HPDE6-E6E7 (cell line): Measurements from ENCODE around the gene AKR1C3.
"Not testable (repeated sequence)": the region's sequence is repeated elsewhere in the genome, so short reads cannot be mapped to it uniquely, and the experiment has no call there.

ENCODE experiments used
- DNase-seq: peaks from one replicate; pipeline ENCODE4 v3.0.0; 2011; ENCODE audit warnings: missing footprints; ENCODE audit errors: extremely low spot score

AKR1C3 gene

DNA sequence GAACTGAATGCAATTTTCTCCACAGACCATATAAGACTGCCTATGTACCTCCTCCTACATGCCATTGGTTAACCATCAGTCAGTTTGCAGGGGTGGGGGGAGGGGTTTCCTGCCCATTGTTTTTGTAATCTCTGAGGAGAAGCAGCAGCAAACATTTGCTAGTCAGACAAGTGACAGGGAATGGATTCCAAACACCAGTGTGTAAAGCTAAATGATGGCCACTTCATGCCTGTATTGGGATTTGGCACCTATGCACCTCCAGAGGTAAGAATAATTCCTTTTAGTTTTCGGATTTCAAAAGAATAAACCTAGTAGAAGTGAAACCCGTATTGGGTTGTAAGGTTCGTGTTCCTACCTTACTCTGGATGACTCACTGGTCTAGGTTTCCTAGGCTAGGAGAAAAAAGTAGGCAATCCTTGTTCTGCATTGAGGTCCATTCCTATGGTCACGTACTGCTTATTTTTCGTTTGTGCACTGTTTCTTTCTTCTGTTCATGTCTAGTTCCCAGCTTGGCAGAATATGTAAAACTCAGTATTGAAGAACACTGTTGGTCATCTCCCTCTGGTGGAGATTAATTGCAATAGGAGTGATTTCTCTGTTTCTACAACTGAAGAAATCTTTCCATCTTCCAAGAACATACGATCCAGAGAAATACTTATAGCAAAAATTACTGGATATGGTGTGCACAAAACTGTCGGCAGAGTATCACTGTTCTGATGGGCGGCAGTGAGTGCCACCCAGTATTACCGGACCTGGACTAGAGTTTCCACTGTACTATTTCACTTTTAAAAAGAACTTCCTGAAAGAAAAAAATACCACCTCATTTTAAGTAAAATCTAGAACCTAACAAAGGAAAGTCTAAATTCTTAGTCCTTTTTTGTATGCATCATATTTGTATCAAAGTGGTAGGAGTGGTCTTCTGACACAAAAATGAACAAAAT lies at the start of gene AKR1C3:
TSS of gene AKR1C3 (plus strand) at position 150 of the 941 bp plus-strand sequence. CDS start at position 181, 31 bp downstream.
- no peak for DNase-seq

DNA sequence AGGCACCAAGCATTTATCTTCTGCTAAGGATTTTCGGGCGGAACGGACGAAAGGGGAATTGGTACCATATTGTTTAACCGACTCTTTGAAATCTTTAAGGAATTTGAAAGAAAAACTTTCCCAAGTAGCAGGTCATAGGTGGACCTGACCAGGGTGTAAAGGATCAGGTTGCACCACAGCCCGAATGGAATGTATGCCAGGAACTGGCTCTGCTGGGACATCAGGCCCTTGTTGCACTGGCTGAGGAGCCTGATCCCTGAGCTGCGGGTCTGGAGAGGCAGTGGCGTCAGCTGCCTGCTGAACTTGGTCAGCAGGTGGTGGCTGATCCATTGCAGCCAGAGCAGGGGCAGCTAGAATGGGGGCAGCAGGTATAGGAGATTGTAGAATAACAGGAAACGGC lies 49.1 kb upstream of the AKR1C3 start:
- DNase-seq = no peak

DNA sequence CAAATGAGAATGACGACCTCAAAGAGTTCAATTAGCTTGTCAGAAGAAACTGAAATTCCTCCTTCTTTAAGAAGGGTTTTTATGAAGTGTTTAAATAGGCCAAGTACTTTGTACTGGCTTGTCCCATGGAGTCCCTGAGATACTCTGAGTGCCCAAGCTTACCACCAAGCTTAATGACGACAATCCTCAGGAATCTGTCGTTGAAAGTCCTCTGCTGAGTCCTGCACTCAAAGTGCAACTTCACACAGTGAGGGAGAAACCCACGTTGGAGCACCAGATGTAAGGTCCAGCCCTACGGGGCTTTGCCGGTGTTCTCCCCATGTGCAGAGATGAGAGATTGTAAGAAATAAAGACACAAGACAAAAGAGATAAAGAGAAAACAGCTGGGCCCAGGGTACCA lies 47.8 kb upstream of the AKR1C3 start:
- DNase-seq = no peak

DNA sequence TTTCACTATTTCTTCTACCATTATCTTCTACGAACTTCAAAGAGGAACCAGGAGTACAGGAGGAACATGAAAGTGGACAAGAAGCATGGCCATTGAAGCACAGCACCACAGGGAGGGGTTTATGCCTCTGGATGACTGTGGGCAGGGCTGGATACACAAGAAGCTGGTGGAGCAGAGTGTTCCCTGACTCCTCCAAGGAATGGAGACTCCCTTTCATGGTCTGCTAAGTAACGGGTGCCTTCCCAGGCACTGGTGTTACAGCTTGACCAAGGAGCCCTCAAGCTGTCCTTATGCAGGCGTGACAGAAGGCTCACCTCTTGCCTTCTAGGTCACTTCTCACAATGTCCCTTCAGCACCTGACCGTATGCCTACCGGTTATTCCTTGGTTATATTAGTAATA lies 47.2 kb upstream of the AKR1C3 start:
- DNase-seq = not testable (repeated sequence)

DNA sequence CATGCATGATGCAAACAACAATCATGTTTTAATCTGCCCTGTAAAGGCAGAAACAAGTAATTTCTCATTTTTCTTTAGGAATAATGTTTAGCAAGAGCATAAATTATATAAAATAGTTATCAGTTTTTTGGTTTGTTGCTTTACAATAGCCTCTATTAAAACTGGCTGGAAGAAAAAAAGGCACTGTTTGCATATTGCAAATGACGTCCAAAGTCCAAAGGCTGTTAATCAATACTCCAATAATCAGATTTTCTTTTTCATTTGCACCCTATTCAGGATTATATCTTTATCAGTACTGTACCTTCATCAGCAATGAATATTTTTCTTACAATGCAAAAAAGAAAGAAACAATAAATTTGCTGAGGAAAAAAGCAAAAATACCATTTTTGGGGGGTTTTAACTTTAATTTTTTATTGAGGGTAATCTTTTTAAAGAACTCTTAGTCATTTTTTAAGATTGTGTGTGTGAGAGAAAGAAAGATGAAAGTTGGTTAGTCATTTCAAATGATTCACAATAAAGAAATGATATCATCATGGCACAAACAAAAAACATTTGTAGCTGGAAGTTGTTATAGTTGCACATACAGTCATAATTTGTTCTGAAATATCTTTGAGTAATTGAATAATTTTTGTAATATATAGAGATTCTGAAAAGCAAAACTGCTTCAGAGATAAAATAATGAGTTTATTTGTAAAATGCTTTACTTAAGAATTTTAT lies 46.1 kb upstream of the AKR1C3 start:
- DNase-seq = no peak

DNA sequence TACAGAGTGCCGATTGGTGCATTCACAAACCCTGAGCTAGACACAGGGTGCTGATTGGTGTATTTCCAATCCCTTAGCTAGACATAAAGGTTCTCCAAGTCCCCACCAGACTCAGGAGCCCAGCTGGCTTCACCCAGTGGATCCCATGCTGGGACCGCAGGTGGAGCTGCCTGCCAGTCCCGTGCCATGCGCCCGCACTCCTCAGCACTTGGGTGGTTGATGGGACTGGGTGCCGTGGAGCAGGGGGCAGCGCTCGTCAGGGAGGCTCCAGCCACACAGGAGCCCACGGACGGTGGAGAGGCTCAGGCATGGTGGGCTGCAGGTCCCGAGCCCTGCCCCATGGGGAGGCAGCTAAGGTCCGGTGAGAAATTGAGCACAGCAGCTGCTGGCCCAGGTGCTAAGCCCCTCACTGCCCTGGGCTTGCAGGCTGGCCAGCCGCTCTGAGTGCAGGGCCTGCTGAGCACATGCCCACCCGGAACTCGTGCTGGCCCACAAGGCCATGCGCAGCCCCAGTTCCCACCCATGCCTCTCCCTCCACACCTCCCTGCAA lies 41.2 kb upstream of the AKR1C3 start:
- DNase-seq = not testable (repeated sequence)

DNA sequence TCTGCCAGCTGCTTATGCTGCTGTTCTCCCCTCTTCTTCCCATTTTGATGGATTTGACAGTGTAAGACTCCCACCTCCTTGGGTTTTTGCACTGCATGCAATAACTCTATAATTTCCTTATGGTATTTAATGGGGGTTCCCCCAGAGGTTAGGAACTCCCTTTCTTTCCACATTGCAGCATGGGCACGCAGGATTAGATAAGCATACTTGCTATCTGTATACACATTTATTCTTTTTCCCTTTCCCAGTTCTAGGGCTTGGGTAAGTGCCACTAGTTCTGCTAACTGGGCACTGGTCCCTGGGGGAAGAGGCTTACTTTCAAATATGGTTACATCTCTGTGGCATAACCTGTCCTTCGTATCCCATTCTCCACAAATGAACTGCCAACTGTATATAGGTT lies 39.4 kb upstream of the AKR1C3 start:
- not testable (repeated sequence) for DNase-seq

DNA sequence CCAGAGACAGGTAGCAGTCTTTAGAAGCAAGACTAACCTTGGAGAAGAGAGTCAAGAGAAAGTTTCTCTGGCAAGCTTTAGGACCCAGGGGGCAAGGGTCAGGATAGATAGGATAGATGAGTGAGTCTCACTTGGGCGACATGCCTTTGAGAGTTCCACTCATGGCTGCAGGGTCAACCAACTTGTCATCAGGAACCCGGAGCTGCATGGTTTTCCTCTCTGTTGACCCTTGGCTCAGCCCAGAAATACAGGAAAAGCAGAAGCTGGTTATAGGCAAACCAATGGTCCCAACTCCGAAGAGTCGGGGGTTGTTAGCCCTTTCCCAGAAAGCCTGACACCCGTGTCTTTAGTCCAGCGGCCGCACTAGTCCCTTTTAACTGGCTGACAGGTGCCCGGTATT lies 34.9 kb upstream of the AKR1C3 start:
- not testable (repeated sequence) for DNase-seq

DNA sequence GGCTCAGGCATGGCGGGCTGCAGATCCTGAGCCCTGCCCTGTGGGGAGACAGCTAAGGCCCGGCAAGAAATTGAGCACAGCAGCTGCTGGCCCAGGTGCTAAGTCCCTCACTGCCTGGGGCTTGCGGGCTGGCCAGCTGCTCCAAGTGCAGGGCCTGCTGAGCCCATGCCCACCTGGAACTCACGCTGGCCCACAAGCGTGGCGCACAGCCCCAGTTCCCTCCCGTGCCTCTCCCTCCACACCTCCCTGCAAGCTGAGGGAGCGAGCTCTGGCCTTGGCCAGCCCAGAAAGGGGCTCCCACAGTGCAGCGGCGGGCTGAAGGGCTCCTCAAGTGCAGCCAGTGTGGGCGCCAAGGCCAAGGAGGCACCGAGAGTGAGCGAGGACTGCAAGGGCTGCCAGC lies 33.4 kb upstream of the AKR1C3 start:
- not testable (repeated sequence) for DNase-seq

DNA sequence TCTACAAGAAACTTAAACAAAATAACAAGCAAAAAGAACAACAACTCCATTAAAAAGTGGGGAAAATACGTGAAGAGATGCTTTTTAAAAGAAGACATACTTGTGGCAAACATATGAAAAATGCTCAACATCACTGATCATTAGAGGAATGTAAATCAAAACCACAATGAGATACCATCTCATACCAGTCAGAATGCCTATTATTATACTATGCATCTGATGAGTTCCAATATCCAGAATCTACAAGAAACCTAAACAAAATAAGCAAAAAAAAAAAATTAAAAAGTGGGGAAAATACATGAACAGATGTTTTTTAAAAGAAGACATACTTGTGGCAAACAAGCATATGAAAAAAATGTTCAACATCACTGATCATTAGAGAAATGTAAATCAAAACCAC lies 29.6 kb upstream of the AKR1C3 start:
- DNase-seq = no peak

DNA sequence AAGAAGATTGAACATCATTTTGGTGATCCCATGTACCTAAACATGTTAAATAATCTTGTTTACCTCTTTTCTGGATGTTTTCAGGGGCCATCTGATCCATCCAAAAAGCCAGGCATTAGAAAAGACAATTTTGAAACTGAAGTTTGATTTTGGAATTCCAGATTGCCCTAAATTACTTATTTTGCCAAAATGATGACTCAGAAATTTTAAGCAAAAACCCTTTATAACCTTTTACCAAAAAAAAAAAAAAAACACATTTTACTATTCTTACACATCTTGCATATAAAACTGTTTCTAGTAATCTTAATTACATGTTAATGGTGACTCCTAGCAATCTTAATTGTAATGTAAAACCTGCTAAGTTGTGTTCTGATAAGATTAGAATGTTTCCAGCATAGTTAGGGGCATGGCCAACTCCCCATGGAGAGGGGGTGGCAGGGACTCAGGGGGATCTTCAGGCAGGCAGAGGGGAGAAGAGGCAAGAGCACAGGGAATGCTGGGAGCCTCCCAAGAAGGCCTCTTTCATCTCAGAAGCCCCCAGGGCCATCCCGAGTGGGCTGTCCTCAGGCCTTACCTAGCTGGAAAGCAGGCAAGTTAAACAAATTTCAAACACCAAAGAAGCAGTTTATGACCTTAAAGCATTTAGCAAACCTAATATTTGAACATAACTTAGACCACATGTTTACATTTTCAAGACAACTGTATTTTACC lies 25.8 kb upstream of the AKR1C3 start:
- no peak for DNase-seq

DNA sequence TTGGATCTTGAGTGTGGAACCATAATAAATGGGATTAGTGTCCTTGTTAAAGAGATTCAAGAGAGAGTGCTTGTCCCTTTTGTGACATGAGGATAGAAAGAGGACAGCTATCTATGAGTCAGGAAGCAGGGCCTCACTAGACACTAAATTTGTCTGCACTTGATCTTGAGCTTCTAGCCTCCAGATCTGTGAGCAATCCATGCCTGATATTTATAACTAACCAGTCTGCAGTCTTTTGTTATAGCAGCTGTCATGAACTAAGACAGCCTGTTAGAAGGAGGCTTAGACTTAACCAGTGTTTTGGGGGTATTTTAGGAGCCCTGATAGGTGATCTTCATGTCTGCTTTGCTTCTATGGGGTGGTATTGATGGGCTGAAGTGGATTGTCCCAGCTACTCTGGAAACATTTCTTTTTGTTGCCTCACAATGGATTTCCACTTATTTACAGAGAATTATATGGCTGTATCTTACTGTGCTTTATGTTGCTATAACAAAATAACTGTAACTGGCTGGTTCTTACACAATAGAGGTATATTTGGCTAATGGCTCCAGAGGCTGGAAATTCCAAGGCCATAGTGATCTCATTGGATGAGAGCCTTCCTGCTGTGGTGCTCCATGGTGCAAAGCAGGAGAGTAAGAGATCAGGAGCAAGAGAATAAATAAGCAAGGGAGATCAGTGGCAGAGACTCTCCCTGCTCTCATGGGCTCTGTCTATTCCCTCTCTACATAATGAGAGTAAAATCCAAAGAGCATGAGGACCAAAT lies 23.4 kb upstream of the AKR1C3 start:
- no peak for DNase-seq

DNA sequence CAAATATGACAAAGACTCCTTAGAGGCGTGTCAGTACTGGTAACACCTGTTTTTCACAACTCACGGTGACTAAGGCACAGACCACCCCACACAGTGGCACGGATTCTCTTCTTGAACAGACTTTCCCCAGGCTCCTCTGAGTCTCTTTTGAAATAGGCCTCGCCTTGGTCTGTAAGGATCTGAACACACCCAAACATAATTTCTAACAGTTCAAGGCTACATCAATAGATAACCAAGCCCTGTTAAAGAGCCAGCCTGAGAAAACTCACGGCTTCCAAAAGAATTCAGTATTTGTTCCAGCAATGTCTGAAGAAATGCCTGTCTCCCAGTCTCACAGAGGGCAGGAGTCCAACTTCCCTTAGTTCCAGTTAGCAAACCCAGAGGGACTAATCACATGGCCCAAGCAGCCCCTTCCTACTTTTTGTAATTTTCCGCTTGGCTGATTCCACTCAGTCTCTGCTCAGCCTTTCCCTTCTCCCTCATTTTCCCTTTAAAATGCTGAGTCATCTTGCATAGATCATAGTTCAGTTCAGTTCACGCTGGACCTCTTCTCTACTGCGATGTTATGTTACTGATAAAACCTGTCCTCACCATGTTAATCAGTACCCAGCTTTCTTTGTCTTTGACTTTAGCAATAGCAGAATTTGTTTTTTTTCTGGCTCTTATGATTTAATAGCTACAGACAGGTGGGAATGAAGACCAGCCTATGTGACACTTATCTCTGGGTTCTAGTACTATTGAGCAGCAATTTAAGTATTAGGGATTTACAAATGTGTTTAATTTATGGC lies 22.6 kb upstream of the AKR1C3 start:
- DNase-seq = no peak

DNA sequence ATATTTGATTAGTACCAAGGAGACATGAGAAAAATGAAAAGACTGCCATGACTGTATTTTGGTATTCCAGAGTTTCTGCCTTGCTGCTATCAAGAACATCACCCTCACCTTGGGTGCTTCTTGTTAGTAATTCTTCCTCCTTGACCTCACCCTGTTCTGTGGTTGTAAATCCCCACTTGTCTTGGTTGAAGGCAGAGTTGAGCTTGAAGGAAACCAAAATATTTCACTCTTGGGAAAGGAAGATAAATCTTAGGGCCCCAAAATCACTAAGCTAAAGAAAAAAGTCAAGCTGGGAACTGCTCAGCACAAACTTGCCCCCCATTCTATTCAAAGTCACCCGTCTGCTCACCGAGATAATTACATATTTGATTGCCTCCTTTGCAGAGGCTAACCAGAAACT lies 20.6 kb upstream of the AKR1C3 start:
- DNase-seq = no peak

DNA sequence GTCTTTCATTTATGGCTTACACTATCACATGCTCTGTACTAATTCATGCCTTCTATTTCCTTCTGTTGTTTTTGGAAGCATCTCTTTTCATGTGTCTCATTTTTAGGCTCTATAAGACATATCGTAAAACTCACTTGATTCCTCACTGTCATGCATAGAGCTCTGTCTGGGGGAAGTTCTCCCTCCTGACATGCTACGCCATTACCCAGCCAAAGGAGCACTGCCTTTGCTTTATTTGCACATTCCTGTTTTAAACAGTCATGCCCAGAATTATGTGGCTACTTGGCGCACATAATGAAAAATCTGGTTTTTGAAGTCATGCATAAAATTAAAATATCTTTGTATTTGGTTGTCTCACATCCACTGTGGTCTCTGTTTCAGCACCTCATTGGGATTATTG lies 17.6 kb upstream of the AKR1C3 start:
- no peak for DNase-seq

DNA sequence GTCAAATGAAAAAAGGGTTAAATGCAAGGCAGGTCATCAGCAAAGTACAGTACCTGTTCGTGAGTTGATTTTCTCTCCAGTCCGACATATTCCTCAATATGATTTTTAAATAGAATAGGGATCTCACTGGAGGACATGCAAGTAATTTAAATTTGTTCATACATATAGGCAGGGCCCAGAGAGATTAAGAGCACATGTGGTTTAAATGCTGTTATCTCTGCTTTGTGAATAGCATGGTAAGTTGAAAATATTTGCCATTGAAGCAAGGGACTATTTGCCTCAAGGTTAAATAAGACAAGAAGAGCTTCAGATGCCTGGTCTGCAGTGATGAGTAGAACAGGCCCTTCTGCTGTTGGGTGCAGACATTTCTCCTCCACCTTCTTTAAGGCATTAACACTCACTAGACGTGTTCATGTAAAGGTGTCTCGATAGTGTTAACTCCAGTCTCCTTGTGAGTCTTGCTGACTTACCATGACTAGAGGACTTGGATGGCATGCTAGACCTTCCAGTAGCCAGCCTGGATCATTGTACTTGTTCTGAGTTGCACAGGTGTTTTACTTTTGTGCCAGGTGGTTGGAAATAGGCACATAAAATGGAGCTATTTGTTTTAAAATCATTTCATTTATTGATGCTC lies 15.6 kb upstream of the AKR1C3 start:
- no peak for DNase-seq

DNA sequence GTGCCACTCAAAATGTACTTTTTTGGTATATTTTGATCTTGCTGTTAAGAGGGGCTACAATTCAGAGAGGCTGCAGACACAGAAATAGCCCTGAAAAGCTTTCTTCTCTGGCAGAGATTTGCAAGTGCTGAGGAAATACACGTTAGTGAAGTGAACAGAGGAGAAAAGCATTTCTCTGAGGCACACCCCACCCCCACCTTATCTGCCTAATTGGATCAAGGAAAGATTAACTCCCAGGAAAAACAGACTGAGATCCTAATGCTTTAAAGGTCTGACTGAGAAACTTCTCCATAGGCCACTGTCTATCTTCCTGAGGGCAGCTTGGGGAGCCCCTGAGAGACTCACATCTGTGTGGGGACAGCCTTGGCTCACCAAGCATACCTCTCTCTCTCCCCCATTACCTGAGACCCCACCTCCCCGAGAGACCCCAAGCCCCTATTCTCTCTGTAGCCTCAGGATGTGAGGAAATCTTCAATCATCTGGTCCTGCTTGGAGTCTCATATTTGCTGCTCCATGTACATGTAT lies 14.8 kb upstream of the AKR1C3 start:
- no peak for DNase-seq

DNA sequence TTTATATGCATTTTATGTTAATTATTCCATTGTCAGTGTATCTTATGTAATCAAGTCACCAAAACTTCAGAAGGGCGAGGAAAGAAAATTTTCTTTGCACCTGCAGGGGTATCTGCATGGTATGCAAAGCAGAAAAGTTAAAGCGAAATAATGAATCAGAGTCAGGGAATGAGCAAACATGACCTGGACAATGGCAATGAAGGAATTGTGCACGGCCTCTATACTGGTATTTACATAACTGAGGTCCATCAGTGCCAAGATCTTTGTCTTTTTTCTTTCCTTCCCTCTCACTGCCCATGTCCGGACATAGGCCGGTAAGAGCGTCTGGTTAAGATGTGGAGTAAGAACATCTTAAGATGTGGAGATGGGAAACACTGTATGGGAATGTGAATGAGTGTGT lies 14.4 kb upstream of the AKR1C3 start:
- no peak for DNase-seq

DNA sequence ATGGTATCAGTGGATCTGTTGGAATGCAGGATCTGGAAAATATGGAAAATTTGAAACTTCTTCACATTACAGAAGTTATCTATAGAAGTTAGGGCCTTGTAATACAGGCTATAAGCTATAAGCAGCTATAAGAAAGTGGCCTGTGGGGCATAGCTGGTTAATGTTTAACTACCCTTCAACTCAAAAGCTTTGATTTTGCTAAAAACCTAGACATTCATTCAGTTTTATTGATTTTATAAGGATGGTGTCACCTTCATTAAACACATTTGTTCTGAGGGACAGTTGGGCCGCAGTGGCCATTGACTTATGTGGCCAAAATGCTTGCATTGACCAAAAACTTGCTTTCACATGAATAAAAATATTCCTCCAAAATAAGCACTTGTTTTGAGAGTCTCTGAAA lies 13.1 kb upstream of the AKR1C3 start:
- DNase-seq = no peak
